GM23338 (cell line): Measurements from ENCODE around the gene NDRG3. TPM values are rescaled to one million over a fixed set of nuclear protein-coding genes. Genes with fewer than 3 reads are reported as not detected.

ENCODE experiments used
- ATAC-seq: fragments of 200-7000 bp; cut with Tn5 transposase; 3 replicates; pipeline ENCODE4 v1.9.1; 2020
- DNase-seq: peaks from one replicate; pipeline ENCODE4 v3.0.0-alpha.2; 2015; ENCODE audit warnings: low spot score
- H2AFZ ChIP-seq: fragments of 200-600 bp; sonication (generic); 2 replicates; pipeline ENCODE4 v1.8.0; 2016; ENCODE audit warnings: antibody characterized with exemption, mild to moderate bottlenecking, moderate library complexity
- H3F3A ChIP-seq: fragments of 200-600 bp; sonication (generic); replicated peaks from 2 replicates; pipeline ENCODE4 v1.8.0; 2017; ENCODE audit warnings: antibody characterized with exemption, mixed run types, low read depth
- H3K27ac ChIP-seq: fragments of 200-600 bp; sonication (generic); 2 replicates; pipeline ENCODE4 v1.6.1; 2016; ENCODE audit warnings: low read depth
- H3K27me3 ChIP-seq: fragments of 200-600 bp; sonication (generic); 2 replicates; pipeline ENCODE4 v1.8.0; 2016; ENCODE audit warnings: mild to moderate bottlenecking, mixed run types, moderate library complexity; ENCODE audit not compliant: insufficient read depth
- H3K36me3 ChIP-seq: fragments of 200-600 bp; sonication (generic); 2 replicates; pipeline ENCODE4 v1.8.0; 2016; ENCODE audit warnings: mild to moderate bottlenecking; ENCODE audit not compliant: insufficient read depth
- H3K4me1 ChIP-seq: fragments of 200-600 bp; sonication (generic); 2 replicates; pipeline ENCODE4 v1.8.0; 2016; ENCODE audit warnings: mild to moderate bottlenecking, moderate library complexity; ENCODE audit not compliant: insufficient read depth
- H3K4me2 ChIP-seq: fragments of 200-600 bp; sonication (generic); 2 replicates; pipeline ENCODE4 v1.7.1; 2017; ENCODE audit warnings: mixed run types
- H3K4me3 ChIP-seq: fragments of 200-600 bp; sonication (generic); 2 replicates; pipeline ENCODE4 v1.6.1; 2016; ENCODE audit warnings: mixed run types
- H3K79me2 ChIP-seq: fragments of 200-600 bp; sonication (generic); replicated peaks from 2 replicates; pipeline ENCODE4 v1.8.0; 2017; ENCODE audit warnings: mild to moderate bottlenecking; ENCODE audit not compliant: insufficient read depth
- H3K9me2 ChIP-seq: fragments of 200-600 bp; sonication (generic); 2 replicates; pipeline ENCODE4 v1.8.0; 2017; ENCODE audit not compliant: insufficient read depth
- H4K20me1 ChIP-seq: fragments of 200-600 bp; sonication (generic); replicated peaks from 2 replicates; pipeline ENCODE4 v1.8.0; 2017; ENCODE audit warnings: mild to moderate bottlenecking; ENCODE audit not compliant: insufficient read depth
- H3K27ac Mint-ChIP-seq: 2 replicates; pipeline ENCODE4 v1.8.0; 2020; ENCODE audit warnings: inconsistent platforms, mild to moderate bottlenecking, moderate library complexity, mixed read lengths
- H3K27me3 Mint-ChIP-seq: 3 replicates; pipeline ENCODE4 v1.8.0; 2022; ENCODE audit warnings: low read depth, mild to moderate bottlenecking, moderate library complexity, mixed read lengths, inconsistent platforms; ENCODE audit not compliant: insufficient read depth, poor library complexity
- H3K36me3 Mint-ChIP-seq: 3 replicates; pipeline ENCODE4 v1.8.0; 2021; ENCODE audit warnings: low read depth, mild to moderate bottlenecking, inconsistent platforms, moderate library complexity, mixed read lengths
- H3K4me1 Mint-ChIP-seq: 3 replicates; pipeline ENCODE4 v1.8.0; 2020; ENCODE audit warnings: mild to moderate bottlenecking, inconsistent platforms, mixed read lengths
- H3K4me3 Mint-ChIP-seq: 3 replicates; pipeline ENCODE4 v1.8.0; 2021; ENCODE audit warnings: moderate library complexity, mild to moderate bottlenecking, inconsistent platforms, mixed read lengths
- H3K9me3 Mint-ChIP-seq: 3 replicates; pipeline ENCODE4 v1.8.0; 2020; ENCODE audit warnings: moderate library complexity, mild to moderate bottlenecking, inconsistent platforms, mixed read lengths
- CREB1 ChIP-seq: fragments of 250-450 bp; sonication (Bioruptor Pico); IDR thresholded peaks from 2 replicates; pipeline ENCODE4 v1.5.0; 2020; ENCODE audit warnings: low read depth, mild to moderate bottlenecking, moderate library complexity
- CTCF ChIP-seq, 2 experiments: fragments of 200-600 bp in 1 of 2; sonication (generic) in 1 of 2; conservative IDR thresholded peaks; 2 replicates each; pipeline versions ENCODE4 v1.5.1 to v1.6.1; 2016 to 2017; ENCODE audit warnings: antibody characterized with exemption in 2 of 2, low read depth in 2 of 2, mild to moderate bottlenecking in 2 of 2, moderate library complexity in 1 of 2
- ETS1 ChIP-seq: IDR thresholded peaks from 2 replicates; pipeline ENCODE4 v1.6.1; 2016; ENCODE audit warnings: antibody characterized with exemption
- EZH2 ChIP-seq: fragments of 200-600 bp; sonication (generic); IDR thresholded peaks from one replicate; pipeline ENCODE4 v1.8.0; 2017; ENCODE audit warnings: antibody characterized with exemption, mild to moderate bottlenecking, low read depth; ENCODE audit not compliant: unreplicated experiment
- EZH2phosphoT487 ChIP-seq: fragments of 200-600 bp; sonication (generic); IDR thresholded peaks from one replicate; pipeline ENCODE4 v1.8.1; 2018; ENCODE audit warnings: antibody characterized with exemption; ENCODE audit not compliant: unreplicated experiment
- JUNB ChIP-seq: IDR thresholded peaks from one replicate; pipeline ENCODE4 v1.6.1; 2016; ENCODE audit warnings: antibody characterized with exemption; ENCODE audit not compliant: unreplicated experiment
- NANOG ChIP-seq: IDR thresholded peaks from 2 replicates; pipeline ENCODE4 v1.6.1; 2016; ENCODE audit warnings: antibody characterized with exemption, borderline replicate concordance
- POLR2AphosphoS5 ChIP-seq: IDR thresholded peaks from 2 replicates; pipeline ENCODE4 v1.6.1; 2016; ENCODE audit warnings: antibody characterized with exemption, low read depth
- REST ChIP-seq: IDR thresholded peaks from one replicate; pipeline ENCODE4 v1.6.1; 2018; ENCODE audit warnings: antibody characterized with exemption; ENCODE audit not compliant: unreplicated experiment
- STAT1 ChIP-seq: IDR thresholded peaks from one replicate; pipeline ENCODE4 v1.6.1; 2016; ENCODE audit warnings: antibody characterized with exemption; ENCODE audit not compliant: unreplicated experiment
- ZNF114 ChIP-seq: fragments of 250-450 bp; sonication (Bioruptor Pico); IDR thresholded peaks from 2 replicates; pipeline ENCODE4 v1.5.0; 2020; ENCODE audit warnings: mild to moderate bottlenecking, moderate library complexity
- ZNF331 ChIP-seq: fragments of 250-450 bp; sonication (Bioruptor Pico); IDR thresholded peaks from 2 replicates; pipeline ENCODE4 v1.5.0; 2020; ENCODE audit warnings: low read depth, mild to moderate bottlenecking, moderate library complexity
- ZNF462 ChIP-seq: fragments of 250-450 bp; sonication (Bioruptor Pico); IDR thresholded peaks from 2 replicates; pipeline ENCODE4 v1.5.0; 2020; ENCODE audit warnings: mild to moderate bottlenecking, moderate library complexity
- polyA plus RNA-seq: library from polyadenylated mRNA; unstranded; fragments of >200 nt; fragmentation: Nextera tagmentation; extraction: Ambion mirVana; gene quantifications from 2 replicates; pipeline ENCODE4 v1.2.1, GENCODE V29; 2016
- total RNA-seq: library from RNA; depleted of rRNA; stranded (reverse); fragments of >200 nt; shearing (Covaris generic); gene quantifications from 2 replicates; pipeline ENCODE4 v1.2.3, GENCODE V29; 2014

NDRG3 gene
- total and polyA plus RNA-seq, 2 experiments from 2014 or later: 18.6 to 24.0 TPM

- H3K4me1 Mint-ChIP-seq: peaks cover 27% of the 10 kb centered on the region
- no peaks in the 10 kb centered on the region for H3K9me3 Mint-ChIP-seq
- H3K9me2 ChIP-seq: no peaks in the 10 kb centered on the region
- no peaks in the 10 kb centered on the region for H3K27me3 ChIP-seq
- H4K20me1 ChIP-seq: no peaks in the 10 kb centered on the region
- no peak overlapping the region for H3K4me3 Mint-ChIP-seq
- H2AFZ ChIP-seq: no peak overlapping the region
- no peaks in the 10 kb centered on the region; the same call in 1 of the 2 replicates for H3F3A ChIP-seq
- peaks cover 19% of the 10 kb centered on the region for H3K4me1 ChIP-seq
- H3K27me3 Mint-ChIP-seq: peaks cover 13% of the 10 kb centered on the region
- H3K27ac ChIP-seq: no peak overlapping the region
- no peak for ATAC-seq
- no peak for TF ChIP-seq JUNB
- TF ChIP-seq EZH2phosphoT487: no peak
- TF ChIP-seq NANOG: no peak
- no peak for TF ChIP-seq ZNF114 (CRISPR knock-in tag)
- TF ChIP-seq REST: no peak
- no peak for TF ChIP-seq ZNF462 (CRISPR knock-in tag)
- no peak for TF ChIP-seq EZH2
- no peak for TF ChIP-seq ZNF331 (CRISPR knock-in tag)
- TF ChIP-seq ETS1: no peak
- no peak for TF ChIP-seq CREB1
- no peak for TF ChIP-seq POLR2AphosphoS5
- TF ChIP-seq STAT1: no peak
- no peak for TF ChIP-seq CTCF (conservative IDR thresholded peaks at IDR 0.05; ENCODE audit: low read depth in 2 of 2)
- no peak overlapping the region for H3K4me2 ChIP-seq
- no peaks in the 10 kb centered on the region for H3K79me2 ChIP-seq
- no peak overlapping the region for H3K4me3 ChIP-seq
- H3K36me3 Mint-ChIP-seq: no peaks in the 10 kb centered on the region
- no peak for DNase-seq
- no peaks in the 10 kb centered on the region for H3K36me3 ChIP-seq
- no peak overlapping the region for H3K27ac Mint-ChIP-seq
Observed at GRCh38 chr20:36644706-36645095, 101.2 kb downstream of the NDRG3 start.
